Liver (tissue), 9 donors: ENCODE data around the gene KRTAP4-7. TPM values are rescaled to one million over a fixed set of nuclear protein-coding genes. Genes with fewer than 3 reads are reported as not detected.
"Not testable (repeated sequence)": the region's sequence is repeated elsewhere in the genome, so short reads cannot be mapped to it uniquely, and the experiment has no call there.

Source experiments
- DNase-seq: peaks from one replicate; pipeline ENCODE4 v3.0.0-alpha.2; 2017; ENCODE audit warnings: low spot score
- H3K27ac ChIP-seq, 2 donors: one replicate each; pipeline ENCODE4 v1.7.0; 2013; ENCODE audit warnings: inconsistent platforms in 2 of 2, low read length in 2 of 2, control low read depth in 1 of 2, low read depth in 1 of 2, mild to moderate bottlenecking in 1 of 2
- H3K27me3 ChIP-seq, 4 donors: one replicate each; pipeline versions ENCODE4 v1.6.1 to v1.7.0; 2013; ENCODE audit warnings: low read length in 3 of 4, inconsistent platforms in 1 of 4, mild to moderate bottlenecking in 1 of 4, moderate library complexity in 1 of 4; ENCODE audit not compliant: control insufficient read depth in 4 of 4, insufficient read depth in 4 of 4
- H3K36me3 ChIP-seq, 4 donors: one replicate each; pipeline versions ENCODE4 v1.6.1 to v1.7.0; 2013; ENCODE audit warnings: low read length in 3 of 4, mild to moderate bottlenecking in 3 of 4, low read depth in 1 of 4, moderate library complexity in 1 of 4; ENCODE audit not compliant: control insufficient read depth in 4 of 4, insufficient read depth in 3 of 4
- H3K4me1 ChIP-seq, 4 donors: one replicate each; pipeline versions ENCODE4 v1.6.1 to v1.7.0; 2013; ENCODE audit warnings: low read length in 3 of 4, mild to moderate bottlenecking in 3 of 4, moderate library complexity in 1 of 4; ENCODE audit not compliant: control insufficient read depth in 4 of 4, insufficient read depth in 4 of 4
- H3K4me3 ChIP-seq, 3 donors: one replicate each; pipeline versions ENCODE4 v1.6.1 to v1.7.0; 2013; ENCODE audit warnings: low read length in 3 of 3, control low read depth in 1 of 3, low read depth in 1 of 3, mild to moderate bottlenecking in 1 of 3
- H3K9ac ChIP-seq, 2 donors: one replicate each; pipeline ENCODE4 v1.7.0; 2013; ENCODE audit warnings: low read length in 2 of 2, mild to moderate bottlenecking in 2 of 2, moderate library complexity in 2 of 2, control low read depth in 1 of 2, low read depth in 1 of 2
- H3K9me3 ChIP-seq, 4 donors: one replicate each; pipeline versions ENCODE4 v1.6.1 to v1.7.0; 2013; ENCODE audit warnings: low read length in 3 of 4; ENCODE audit not compliant: control insufficient read depth in 4 of 4
- CTCF ChIP-seq: fragments of 150-350 bp; IDR thresholded peaks from 2 replicates; pipeline ENCODE4 v1.5.1; 2017; ENCODE audit warnings: improper control_type of control experiment, low read depth, low read length; ENCODE audit not compliant: missing input control
- EGR1 ChIP-seq, 2 donors: IDR thresholded peaks; 2 replicates each; pipeline ENCODE4 v1.6.1; 2016 to 2018; ENCODE audit warnings: antibody characterized with exemption in 2 of 2, low read depth in 2 of 2
- FOXA2 ChIP-seq: IDR thresholded peaks from 2 replicates; pipeline ENCODE4 v1.6.1; 2016; ENCODE audit warnings: antibody characterized with exemption
- GABPA ChIP-seq, 2 donors: IDR thresholded peaks in 1 of 2; conservative IDR thresholded peaks in 1 of 2; 2 replicates each; pipeline ENCODE4 v1.6.1; 2016; ENCODE audit warnings: antibody characterized with exemption in 2 of 2, mild to moderate bottlenecking in 1 of 2, moderate library complexity in 1 of 2
- HNF4A ChIP-seq, 2 donors: conservative IDR thresholded peaks; 2 replicates each; pipeline ENCODE4 v1.6.1; 2016; ENCODE audit warnings: antibody characterized with exemption in 2 of 2, mild to moderate bottlenecking in 2 of 2
- HNF4G ChIP-seq: IDR thresholded peaks from 2 replicates; pipeline ENCODE4 v1.6.1; 2016; ENCODE audit warnings: antibody characterized with exemption
- REST ChIP-seq: IDR thresholded peaks from 2 replicates; pipeline ENCODE4 v1.6.1; 2016; ENCODE audit warnings: antibody characterized with exemption, mild to moderate bottlenecking
- RXRA ChIP-seq, 2 donors: IDR thresholded peaks; 2 replicates each; pipeline ENCODE4 v1.6.1; 2017 to 2018; ENCODE audit warnings: antibody characterized with exemption in 2 of 2, mild to moderate bottlenecking in 1 of 2
- TAF1 ChIP-seq: conservative IDR thresholded peaks from 2 replicates; pipeline ENCODE4 v1.6.1; 2016; ENCODE audit warnings: antibody characterized with exemption, mild to moderate bottlenecking
- ZBTB33 ChIP-seq: IDR thresholded peaks from 2 replicates; pipeline ENCODE4 v1.6.1; 2016; ENCODE audit warnings: antibody characterized with exemption
- WGBS: extraction: QIAGEN DNeasy Blood & Tissue Kit; methylation state at CpG from one replicate; pipeline ENCODE4 v1.1.7; 2013; 5-methylcytosine and 5-hydroxymethylcytosine counted together
- polyA plus RNA-seq, 2 donors: library from polyadenylated mRNA; stranded (reverse) in 1 of 2; unstranded in 1 of 2; fragments of 200-250 nt in 1 of 2; fragments of >200 nt in 1 of 2; fragmentation: Nextera tagmentation in 1 of 2; extraction: Ambion mirVana in 1 of 2; gene quantifications; one replicate each; pipeline versions ENCODE4 v1.2.1 to v1.2.3, GENCODE V29; 2013 to 2015
- total RNA-seq, 2 donors: library from RNA; depleted of rRNA; stranded (reverse); fragments of >200 nt; gene quantifications; one replicate each; pipeline ENCODE4 v1.2.3, GENCODE V29; 2014
- donor health status: healthy.
- donor health status: healthy.
- donor health status: healthy.
- donor health status: healthy.
- donor health status: healthy.

KRTAP4-7 gene
- total RNA-seq, result not detected
- polyA plus RNA-seq, result not detected

GRCh38 chr17:41084100-41084856, at the start of gene KRTAP4-7:
Gene KRTAP4-7 (plus strand): TSS chr17:41084150. CDS start chr17:41084207, 57 bp downstream.
- not testable (repeated sequence) for H3K4me1 ChIP-seq, H3K4me3 ChIP-seq
- 77% methylated on average over 12 of the region's 14 CpGs for WGBS

GRCh38 chr17:41034346-41034935, 49.5 kb upstream of the KRTAP4-7 start, which contains the start of gene KRTAP1-3:
Gene KRTAP1-3 (minus strand): TSS chr17:41034874. CDS start chr17:41034821, 53 bp downstream.
- H3K4me3 ChIP-seq, H3K9me3 ChIP-seq, H3K4me1 ChIP-seq, H3K36me3 ChIP-seq, H3K9ac ChIP-seq, H3K27ac ChIP-seq, H3K27me3 ChIP-seq, DNase-seq: not testable (repeated sequence)
- 92% methylated on average over 10 of the region's 10 CpGs for WGBS

More at GRCh38 chr17:41084100-41084856, at the start of gene KRTAP4-7:
- H3K9ac ChIP-seq, DNase-seq, H3K27me3 ChIP-seq, H3K36me3 ChIP-seq, H3K27ac ChIP-seq, H3K9me3 ChIP-seq: not testable (repeated sequence)

GRCh38 chr17:41037853-41038350, 46.0 kb upstream of the KRTAP4-7 start:
- Histone ChIP-seq H3K9me3 (no peaks in the 10 kb centered on the region), H3K27ac (no peak overlapping the region), H3K4me3 (no peak overlapping the region), H3K36me3 (no peaks in the 10 kb centered on the region), H3K9ac (no peak overlapping the region), H3K27me3 (no peaks in the 10 kb centered on the region), H3K4me1 (no peaks in the 10 kb centered on the region)
- TF ChIP-seq EGR1 (IDR thresholded peaks at IDR 0.05; ENCODE audit: low read depth in 2 of 2) (no peak), GABPA (IDR thresholded peaks at IDR 0.05 in 1 of 2, conservative IDR thresholded peaks at IDR 0.05 in 1 of 2) (no peak), RXRA (IDR thresholded peaks at IDR 0.05) (no peak), HNF4A (conservative IDR thresholded peaks at IDR 0.05) (no peak), ZBTB33 (no peak), FOXA2 (no peak), CTCF (no peak), TAF1 (no peak), HNF4G (no peak), REST (no peak)
- no peak for DNase-seq
- 77% methylated on average over 2 of the region's 2 CpGs for WGBS

- DNase-seq, H3K36me3 ChIP-seq, H3K4me1 ChIP-seq, H3K27ac ChIP-seq, H3K27me3 ChIP-seq, H3K9ac ChIP-seq, H3K4me3 ChIP-seq, H3K9me3 ChIP-seq: not testable (repeated sequence)
- 79% methylated on average over 14 of the region's 14 CpGs for WGBS
Observed at GRCh38 chr17:41040783-41041571, 43.0 kb upstream of the KRTAP4-7 start, which contains the start of gene KRTAP1-1. Gene KRTAP1-1 (minus strand): TSS chr17:41041450. CDS start chr17:41041397, 53 bp downstream.
